ENCODE measurements around the gene RTL10. TPM values are rescaled to one million over a fixed set of nuclear protein-coding genes. Genes with fewer than 3 reads are reported as not detected.

The RTL10 gene
- total and polyA plus RNA-seq, 2 of the 13 experiments (the other 11 are each of a cell fraction or from before 2014, with no cell fraction given) = 14.1 to 15.8 TPM

GRCh38 chr22:19870153-19871022 is 15.7 kb upstream of the RTL10 start (continued):
- TF ChIP-seq ZNF687 (CRISPR knock-in tag; IDR thresholded peaks at IDR 0.05) (peak; percentile 63), MXD1 (CRISPR knock-in tag; IDR thresholded peaks at IDR 0.05) (no peak), MEF2D (CRISPR knock-in tag; IDR thresholded peaks at IDR 0.05) (no peak)

- H3K4me3 ChIP-seq (replicated peaks in 1 of 3; ENCODE audit: insufficient read depth in 1 of 3, low read depth in 2 of 3, low read length in 3 of 3) = no peak overlapping the region; a peak in 1 of 6 replicates
- no peaks in the 10 kb centered on the region for H3K79me2 ChIP-seq (ENCODE audit: insufficient read depth, low read length)
- FAIRE-seq = no peak
- no peak for ATAC-seq
- intact Hi-C loops (cut with micrococcal nuclease; ENCODE audit: unreplicated experiment) (no loop called here), in situ Hi-C loops (cut with HindIII; ENCODE audit: extremely low pct_ligation_motif_present, low pct_unique_long_range_greater_than_20kb) (no loop called here)
- no peak overlapping the region for H2AFZ ChIP-seq (ENCODE audit: low read length)
- ChIA-PET CTCF (ENCODE audit: low intra/inter-chr PET ratio, low total read pairs) (no interaction called here), POLR2A (no interaction called here)
- no TSS peak for BruUV-seq (replicated peaks)
- H3K9me3 ChIP-seq (ENCODE audit: low read length) = no peaks in the 10 kb centered on the region
- H3K9ac ChIP-seq (ENCODE audit: insufficient read depth, low read depth, low read length) = no peak overlapping the region
- H3K4me1 ChIP-seq (ENCODE audit: insufficient read depth, low read length) = peaks cover 31% of the 10 kb centered on the region
- peak overlapping the region; percentile 10 for H3K4me2 ChIP-seq (ENCODE audit: low read depth, low read length)
- no peak overlapping the region for H3K27ac ChIP-seq (ENCODE audit: extremely low read length, insufficient read depth, low read length)
- H3K27me3 ChIP-seq (ENCODE audit: control insufficient read depth in 1 of 2, insufficient read depth in 2 of 2, low read length in 2 of 2) = no peaks in the 10 kb centered on the region
- WGBS (ENCODE audit: low lambda C conversion rate) = 93% methylated on average over 7 of the region's 12 CpGs
- H4K20me1 ChIP-seq (ENCODE audit: insufficient read depth, low read length) = no peaks in the 10 kb centered on the region
- no peaks in the 10 kb centered on the region for H3K36me3 ChIP-seq (replicated peaks in 1 of 2; ENCODE audit: control insufficient read depth in 1 of 2, insufficient read depth in 2 of 2, low read length in 2 of 2)
- DNase-seq (ENCODE audit: low spot score) = no peak
- TF ChIP-seq ZNF512 (CRISPR knock-in tag; IDR thresholded peaks at IDR 0.05) (no peak), NAIF1 (CRISPR knock-in tag; IDR thresholded peaks at IDR 0.05; ENCODE audit: borderline replicate concordance) (no peak), ZNF878 (CRISPR knock-in tag; IDR thresholded peaks at IDR 0.05) (no peak), ZNF503 (CRISPR knock-in tag; IDR thresholded peaks at IDR 0.05) (no peak), ZNF362 (CRISPR knock-in tag; IDR thresholded peaks at IDR 0.05; ENCODE audit: borderline replicate concordance) (no peak), IRF2 (CRISPR knock-in tag; IDR thresholded peaks at IDR 0.05) (no peak), ZNF672 (CRISPR knock-in tag; IDR thresholded peaks at IDR 0.05) (no peak), ZNF263 (CRISPR knock-in tag; IDR thresholded peaks at IDR 0.05) (no peak)
These were observed 15.0 kb upstream of the RTL10 start for GRCh38 chr22:19869497-19870152.

Measured in HepG2 (cell line).